HG03066 (cell line): Measurements from ENCODE around the gene SAMHD1.
"Not testable (repeated sequence)": the region's sequence is repeated elsewhere in the genome, so short reads cannot be mapped to it uniquely, and the experiment has no call there.

Experiments used
- ATAC-seq: cut with Tn5 transposase; IDR thresholded peaks from one replicate; pipeline ENCODE4 v1.9.1; 2021; ENCODE audit warnings: low read depth; ENCODE audit not compliant: unreplicated experiment

The SAMHD1 gene

GRCh38 chr20:36875702-36876472 lies 75.6 kb downstream of the SAMHD1 start, which contains the start of gene TLDC2:
TSS of gene TLDC2 (plus strand) at chr20:36876138. CDS start at chr20:36876175, 37 bp downstream.
- ATAC-seq = no peak

- not testable (repeated sequence) for ATAC-seq
Measured at GRCh38 chr20:36875093-36875492, 76.4 kb downstream of the SAMHD1 start.

GRCh38 chr20:36873498-36874189 lies 77.9 kb downstream of the SAMHD1 start:
- no peak for ATAC-seq

- no peak for ATAC-seq
Measured at GRCh38 chr20:36872852-36873251, 78.7 kb downstream of the SAMHD1 start.

GRCh38 chr20:36871640-36872570 lies 79.6 kb downstream of the SAMHD1 start:
- ATAC-seq = no peak

GRCh38 chr20:36866681-36867495 lies 84.6 kb downstream of the SAMHD1 start:
- ATAC-seq = no peak

- ATAC-seq = no peak
Measured at GRCh38 chr20:36866164-36866563, 85.3 kb downstream of the SAMHD1 start.

- ATAC-seq = no peak
Measured at GRCh38 chr20:36865861-36866149, 85.7 kb downstream of the SAMHD1 start.

- no peak for ATAC-seq
Measured at GRCh38 chr20:36865076-36865860, 86.2 kb downstream of the SAMHD1 start.

GRCh38 chr20:36862857-36863668 lies 88.4 kb downstream of the SAMHD1 start:
- ATAC-seq = no peak

- no peak for ATAC-seq
Measured at GRCh38 chr20:36861875-36862801, 89.4 kb downstream of the SAMHD1 start.

- no peak for ATAC-seq
Measured at GRCh38 chr20:36861625-36861874, 90.0 kb downstream of the SAMHD1 start.

- ATAC-seq = no peak
Measured at GRCh38 chr20:36860811-36861624, 90.5 kb downstream of the SAMHD1 start.

- no peak for ATAC-seq
Measured at GRCh38 chr20:36860339-36860738, 91.2 kb downstream of the SAMHD1 start.

GRCh38 chr20:36859700-36860330 lies 91.7 kb downstream of the SAMHD1 start:
- ATAC-seq = no peak

GRCh38 chr20:36859282-36859555 lies 92.3 kb downstream of the SAMHD1 start:
- no peak for ATAC-seq
